GM12891 (cell line): ENCODE results near the gene BRMS1.

Experiments used
- POLR2A ChIP-seq: IDR thresholded peaks from 2 replicates; pipeline ENCODE4 v1.6.1; 2011; ENCODE audit warnings: low read depth, low read length, control low read depth
- POLR2AphosphoS5 ChIP-seq: IDR thresholded peaks from 2 replicates; pipeline ENCODE4 v1.6.1; 2011; ENCODE audit warnings: low read depth, low read length, control low read depth
- TAF1 ChIP-seq: IDR thresholded peaks from 2 replicates; pipeline ENCODE4 v1.6.1; 2011; ENCODE audit warnings: low read depth, low read length, control low read depth

GRCh38 chr11:66302656-66303055 lies 42.2 kb downstream of the BRMS1 start:
- TF ChIP-seq POLR2AphosphoS5: no peak
- TF ChIP-seq POLR2A: no peak
- no peak for TF ChIP-seq TAF1
